T-helper 22 cell (primary cell): ENCODE results near the gene E2F1.
"Not testable (repeated sequence)": the region's sequence is repeated elsewhere in the genome, so short reads cannot be mapped to it uniquely, and the experiment has no call there.

Source experiments
- DNase-seq: peaks from one replicate; pipeline ENCODE4 v3.0.0-alpha.2; 2020; ENCODE audit warnings: low read depth

E2F1 gene

DNA sequence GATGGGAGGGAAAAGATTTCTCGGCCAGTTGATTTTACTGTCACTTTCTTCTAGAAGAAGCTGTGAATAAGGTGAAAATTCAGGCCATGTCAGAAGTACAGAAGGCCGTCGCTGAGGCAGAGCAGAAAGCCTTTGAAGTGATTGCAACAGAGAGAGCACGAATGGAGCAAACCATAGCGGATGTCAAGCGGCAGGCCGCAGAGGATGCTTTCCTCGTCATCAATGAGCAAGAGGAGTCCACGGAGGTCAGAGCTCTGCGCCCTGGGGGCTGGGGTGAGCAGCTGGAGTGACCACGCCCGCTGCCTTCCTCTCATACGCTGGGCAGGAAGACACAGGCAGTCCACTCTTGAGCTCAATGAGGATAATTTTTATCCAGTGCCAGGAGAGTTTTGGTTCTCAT lies 45.9 kb downstream of the E2F1 start:
- DNase-seq: no peak

DNA sequence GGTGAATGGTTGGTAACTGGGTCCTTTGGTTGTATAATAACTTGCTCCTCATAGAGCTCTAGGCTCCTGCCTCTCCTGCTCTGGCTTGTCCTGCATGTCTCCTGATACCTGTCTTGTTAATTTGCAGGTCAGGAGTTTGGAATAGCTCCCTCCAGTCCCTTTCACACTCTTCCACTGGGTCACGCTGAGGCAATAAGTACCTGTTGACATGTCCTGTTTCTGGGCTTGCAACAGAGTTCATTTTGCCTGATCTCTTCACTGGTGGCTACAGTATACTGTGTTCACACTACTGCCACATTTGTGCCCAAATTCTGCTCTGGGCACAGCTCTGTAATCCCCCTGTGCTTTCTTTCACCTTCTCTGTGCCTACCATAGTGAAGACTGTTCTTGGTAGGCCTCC lies 49.4 kb downstream of the E2F1 start:
- no peak for DNase-seq

DNA sequence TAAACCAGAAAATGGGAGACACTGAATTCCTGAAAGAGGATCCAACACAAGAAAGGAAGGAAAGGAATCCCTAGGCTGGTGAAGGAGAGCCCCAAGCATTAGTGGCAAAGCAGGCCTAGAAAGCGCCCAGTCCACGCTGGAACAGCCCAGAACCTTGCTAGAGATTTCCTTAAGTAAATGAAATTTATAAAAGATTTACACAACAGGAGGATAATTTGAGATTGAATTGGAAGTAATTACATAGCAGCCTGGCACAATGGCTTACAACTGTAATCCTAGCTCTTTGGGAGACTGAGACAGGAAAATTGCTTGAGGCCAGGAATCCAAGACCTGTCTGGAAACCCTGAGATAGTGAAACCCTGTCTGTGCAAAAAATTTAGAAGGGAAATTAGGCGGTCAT lies 50.8 kb downstream of the E2F1 start:
- no peak for DNase-seq

GRCh38 chr20:33631910-33632309 lies 54.3 kb downstream of the E2F1 start:
- not testable (repeated sequence) for DNase-seq

GRCh38 chr20:33630507-33630906 lies 55.7 kb downstream of the E2F1 start:
- DNase-seq: no peak

DNA sequence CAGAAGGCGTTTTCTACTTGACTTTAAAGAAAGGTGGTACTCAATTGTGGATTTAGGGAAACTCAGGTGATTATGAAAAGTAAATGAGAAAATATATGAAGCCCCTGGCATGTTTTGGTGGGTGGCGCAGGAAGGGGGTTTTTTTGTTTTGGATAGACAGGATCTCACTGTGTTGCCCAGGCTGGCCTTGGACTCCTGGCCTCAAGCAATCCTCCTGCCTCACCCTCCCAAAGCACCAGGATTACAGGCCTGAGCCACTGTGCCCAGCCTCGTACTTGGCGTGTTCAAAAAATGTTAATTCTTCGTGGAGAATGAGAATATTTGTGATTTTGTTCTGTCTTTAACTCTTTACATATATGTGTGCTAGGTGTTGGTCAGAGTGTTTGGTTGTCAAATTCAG lies 56.2 kb downstream of the E2F1 start:
- no peak for DNase-seq

GRCh38 chr20:33629533-33629932 lies 56.7 kb downstream of the E2F1 start:
- no peak for DNase-seq

DNA sequence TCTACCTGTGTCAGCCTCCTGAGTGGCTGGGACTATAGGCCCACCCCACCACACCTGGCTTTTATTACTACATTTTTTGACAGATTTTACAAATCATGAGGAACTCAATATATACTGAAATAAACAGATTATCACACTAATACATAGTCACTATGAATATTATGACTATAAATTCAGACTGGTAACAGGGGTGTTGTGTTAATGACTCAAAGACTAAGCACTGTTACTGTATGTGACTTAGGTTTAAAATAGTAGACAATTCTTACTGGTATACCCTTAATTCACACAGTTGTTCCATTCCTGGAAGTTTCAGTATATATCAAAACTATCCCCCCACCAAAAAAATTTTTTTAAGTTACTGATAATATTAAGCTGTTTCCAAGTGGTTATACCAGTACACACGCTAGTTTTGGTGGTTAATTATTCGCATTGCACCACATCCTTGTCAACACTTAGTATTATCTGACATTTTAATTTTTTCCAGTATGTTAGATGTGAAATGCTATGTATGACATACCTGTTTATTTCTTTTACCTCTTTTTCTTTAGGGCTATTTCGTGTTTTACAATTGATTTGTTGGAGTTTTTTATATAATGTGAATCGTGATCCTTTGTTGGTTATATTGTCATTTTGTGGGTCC lies 58.5 kb downstream of the E2F1 start:
- no peak for DNase-seq

- DNase-seq: no peak
Measured at GRCh38 chr20:33626190-33626589, 60.0 kb downstream of the E2F1 start.
